Uterus (tissue), 2 donors: ENCODE results near the gene TTLL9.

Experiments used
- POLR2A ChIP-seq, 2 donors: fragments of 450-650 bp; IDR thresholded peaks; one replicate each; pipeline ENCODE4 v1.6.1; 2016; ENCODE audit warnings: antibody characterized with exemption in 2 of 2, mild to moderate bottlenecking in 1 of 2, moderate library complexity in 1 of 2
- TF ChIP-seq, protein P1 (sequence below), 4 experiments: fragments of 200-600 bp in 2 of 4; fragments of 450-650 bp in 2 of 4; sonication (generic) in 2 of 4; IDR thresholded peaks; one replicate each; pipeline ENCODE4 v1.5.1; 2016 to 2019; ENCODE audit warnings: antibody characterized with exemption in 4 of 4, mild to moderate bottlenecking in 2 of 4, moderate library complexity in 1 of 4

DNA sequence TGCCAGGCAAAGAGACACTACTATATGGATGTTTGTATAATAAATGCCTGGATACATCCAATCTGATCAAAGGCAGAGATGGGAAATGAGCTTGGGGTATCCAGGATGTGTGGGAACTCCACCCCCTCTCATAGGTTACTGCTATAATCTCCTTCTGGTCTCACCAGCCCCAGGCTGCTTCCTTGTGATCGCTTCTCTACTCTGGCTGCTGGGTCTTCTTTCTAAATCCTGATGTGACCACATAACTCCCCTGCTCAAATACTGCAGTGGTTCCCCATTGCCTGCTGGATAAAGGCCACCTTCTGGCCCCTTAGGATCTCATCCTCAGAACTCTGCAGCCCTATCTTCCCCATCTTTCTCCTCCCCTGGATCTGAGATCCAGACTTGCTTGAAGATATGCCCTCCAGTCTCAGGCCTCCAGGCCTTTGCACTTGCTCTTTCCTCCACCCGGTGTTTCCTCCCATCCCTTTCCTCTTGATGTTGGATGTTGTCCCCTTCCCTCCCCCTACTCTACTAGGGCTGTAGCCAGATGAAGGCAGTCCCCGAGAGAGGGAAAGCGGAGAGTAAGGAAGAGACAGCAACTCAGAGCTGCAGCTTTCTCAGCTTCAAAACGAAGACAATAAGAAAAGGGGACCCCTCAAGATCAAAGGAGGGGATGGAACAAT, 96.7 kb downstream of the TTLL9 start:
- TF ChIP-seq, protein P1, sequence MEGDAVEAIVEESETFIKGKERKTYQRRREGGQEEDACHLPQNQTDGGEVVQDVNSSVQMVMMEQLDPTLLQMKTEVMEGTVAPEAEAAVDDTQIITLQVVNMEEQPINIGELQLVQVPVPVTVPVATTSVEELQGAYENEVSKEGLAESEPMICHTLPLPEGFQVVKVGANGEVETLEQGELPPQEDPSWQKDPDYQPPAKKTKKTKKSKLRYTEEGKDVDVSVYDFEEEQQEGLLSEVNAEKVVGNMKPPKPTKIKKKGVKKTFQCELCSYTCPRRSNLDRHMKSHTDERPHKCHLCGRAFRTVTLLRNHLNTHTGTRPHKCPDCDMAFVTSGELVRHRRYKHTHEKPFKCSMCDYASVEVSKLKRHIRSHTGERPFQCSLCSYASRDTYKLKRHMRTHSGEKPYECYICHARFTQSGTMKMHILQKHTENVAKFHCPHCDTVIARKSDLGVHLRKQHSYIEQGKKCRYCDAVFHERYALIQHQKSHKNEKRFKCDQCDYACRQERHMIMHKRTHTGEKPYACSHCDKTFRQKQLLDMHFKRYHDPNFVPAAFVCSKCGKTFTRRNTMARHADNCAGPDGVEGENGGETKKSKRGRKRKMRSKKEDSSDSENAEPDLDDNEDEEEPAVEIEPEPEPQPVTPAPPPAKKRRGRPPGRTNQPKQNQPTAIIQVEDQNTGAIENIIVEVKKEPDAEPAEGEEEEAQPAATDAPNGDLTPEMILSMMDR (IDR thresholded peaks at IDR 0.05), result no peak
- TF ChIP-seq POLR2A (IDR thresholded peaks at IDR 0.05), result no peak
